HepG2 (cell line): ENCODE data around the gene BID. TPM values are rescaled to one million over a fixed set of nuclear protein-coding genes. Genes with fewer than 3 reads are reported as not detected.

Source experiments
- FOXA3 ChIP-seq: IDR thresholded peaks from 2 replicates; pipeline ENCODE4 v1.6.1; 2016; ENCODE audit warnings: missing genetic modification reagents, missing compliant biosample characterization
- GATAD2A ChIP-seq: IDR thresholded peaks from 2 replicates; pipeline ENCODE4 v1.6.1; 2016
- HES4 ChIP-seq: sonication (generic); formaldehyde crosslinking; IDR thresholded peaks from 2 replicates; pipeline ENCODE4 v1.9.0; 2021; ENCODE audit warnings: mild to moderate bottlenecking, missing genetic modification reagents, borderline replicate concordance
- IKZF4 ChIP-seq: sonication (generic); formaldehyde crosslinking; IDR thresholded peaks from 2 replicates; pipeline ENCODE4 v1.5.1; 2020; ENCODE audit warnings: borderline replicate concordance, mild to moderate bottlenecking, low read depth, missing genetic modification reagents; ENCODE audit errors: not compliant biosample characterization
- MED8 ChIP-seq: sonication (generic); formaldehyde crosslinking; IDR thresholded peaks from 2 replicates; pipeline ENCODE4 v1.8.1; 2023; ENCODE audit warnings: mild to moderate bottlenecking, missing genetic modification reagents; ENCODE audit not compliant: insufficient replicate concordance
- MEIS1 ChIP-seq: sonication (generic); formaldehyde crosslinking; IDR thresholded peaks from 2 replicates; pipeline ENCODE4 v1.9.0; 2021; ENCODE audit warnings: mild to moderate bottlenecking, missing genetic modification reagents, moderate library complexity, borderline replicate concordance
- MIER3 ChIP-seq: IDR thresholded peaks from 2 replicates; pipeline ENCODE4 v1.6.1; 2016; ENCODE audit warnings: missing compliant biosample characterization, borderline replicate concordance
- MXI1 ChIP-seq: IDR thresholded peaks from 3 replicates; pipeline ENCODE4 v1.6.1; 2012; ENCODE audit warnings: low read depth, low read length, inconsistent platforms, borderline replicate concordance
- NR1H2 ChIP-seq: sonication (generic); formaldehyde crosslinking; IDR thresholded peaks from 2 replicates; pipeline ENCODE4 v1.8.1; 2022; ENCODE audit warnings: low read depth, missing genetic modification reagents, borderline replicate concordance
- RFX5 ChIP-seq: IDR thresholded peaks from 2 replicates; pipeline ENCODE4 v1.6.1; 2011; ENCODE audit warnings: low read depth, low read length, improper control_type of control experiment
- SETDB1 ChIP-seq: sonication (generic); formaldehyde crosslinking; IDR thresholded peaks from 2 replicates; pipeline ENCODE4 v1.5.1; 2020; ENCODE audit warnings: missing genetic modification reagents, mild to moderate bottlenecking, borderline replicate concordance
- STAT5B ChIP-seq: sonication (generic); formaldehyde crosslinking; IDR thresholded peaks from 2 replicates; pipeline ENCODE4 v1.4.0; 2020; ENCODE audit warnings: missing genetic modification reagents
- TEAD3 ChIP-seq: optimal IDR thresholded peaks from 2 replicates; pipeline ENCODE3; 2016; ENCODE audit warnings: borderline replicate concordance
- ZFP36L1 ChIP-seq: sonication (generic); formaldehyde crosslinking; IDR thresholded peaks from 2 replicates; pipeline ENCODE4 v1.8.0; 2022; ENCODE audit warnings: mild to moderate bottlenecking, missing genetic modification reagents, moderate library complexity
- ZFP90 ChIP-seq: sonication (generic); formaldehyde crosslinking; IDR thresholded peaks from 2 replicates; pipeline ENCODE4 v1.8.0; 2022; ENCODE audit warnings: missing genetic modification reagents, mild to moderate bottlenecking, inconsistent platforms, borderline replicate concordance
- ZKSCAN8 ChIP-seq: IDR thresholded peaks from 2 replicates; pipeline ENCODE4 v1.6.1; 2016; ENCODE audit warnings: borderline replicate concordance, missing genetic modification reagents, missing compliant biosample characterization
- ZNF263 ChIP-seq: sonication (generic); formaldehyde crosslinking; IDR thresholded peaks from 2 replicates; pipeline ENCODE4 v1.4.0; 2020; ENCODE audit warnings: missing genetic modification reagents
- ZNF382 ChIP-seq: sonication (generic); formaldehyde crosslinking; IDR thresholded peaks from 2 replicates; pipeline ENCODE4 v1.5.0; 2020; ENCODE audit warnings: missing genetic modification reagents, mild to moderate bottlenecking, borderline replicate concordance
- ZNF431 ChIP-seq: sonication (generic); formaldehyde crosslinking; IDR thresholded peaks from 2 replicates; pipeline ENCODE4 v1.9.0; 2022; ENCODE audit warnings: missing genetic modification reagents, low read depth, mild to moderate bottlenecking, borderline replicate concordance
- ZNF556 ChIP-seq: sonication (generic); formaldehyde crosslinking; IDR thresholded peaks from 2 replicates; pipeline ENCODE4 v1.4.0; 2020; ENCODE audit warnings: mild to moderate bottlenecking, missing genetic modification reagents, borderline replicate concordance
- ZNF749 ChIP-seq: sonication (generic); formaldehyde crosslinking; IDR thresholded peaks from 2 replicates; pipeline ENCODE4 v1.8.0; 2022; ENCODE audit warnings: mild to moderate bottlenecking, missing genetic modification reagents, moderate library complexity, borderline replicate concordance
- ZSCAN12 ChIP-seq: sonication (generic); formaldehyde crosslinking; IDR thresholded peaks from 2 replicates; pipeline ENCODE4 v1.9.0; 2021; ENCODE audit warnings: mild to moderate bottlenecking, missing genetic modification reagents
- polyA plus RNA-seq, 8 experiments: library from polyadenylated mRNA; depleted of rRNA in 3 of 8; stranded (reverse) in 7 of 8; unstranded in 1 of 8; fragments of >200 nt; fragmentation: Illumina TruSeq in 4 of 8; extraction: Trizol in 4 of 8; gene quantifications; 2 replicates each; pipeline versions ENCODE4 v1.2.1 to v1.2.3, GENCODE V29; 2011 to 2016; ENCODE audit warnings: low read depth in 4 of 8, missing spikeins in 1 of 8, mixed read lengths in 1 of 8; ENCODE audit not compliant: insufficient read depth in 1 of 8
- total RNA-seq, 5 experiments: library from RNA; depleted of rRNA; stranded (reverse); fragments of >200 nt; fragmentation: Illumina TruSeq; extraction: Trizol; gene quantifications; 2 replicates each; pipeline ENCODE4 v1.2.3, GENCODE V29; 2016; ENCODE audit warnings: low read depth in 1 of 5
- TF ChIP-seq, protein P1 (sequence below): sonication (generic); formaldehyde crosslinking; IDR thresholded peaks from 2 replicates; pipeline ENCODE4 v1.5.0; 2020; ENCODE audit warnings: mild to moderate bottlenecking, missing genetic modification reagents, borderline replicate concordance
- TF ChIP-seq, protein P2 (sequence below): sonication (generic); formaldehyde crosslinking; IDR thresholded peaks from 2 replicates; pipeline ENCODE4 v1.4.0; 2020; ENCODE audit warnings: missing genetic modification reagents, borderline replicate concordance
- TF ChIP-seq, protein P3 (sequence below): sonication (generic); formaldehyde crosslinking; IDR thresholded peaks from 2 replicates; pipeline ENCODE4 v1.8.0; 2022; ENCODE audit warnings: mild to moderate bottlenecking, missing genetic modification reagents, moderate library complexity

BID gene
- total and polyA plus RNA-seq, 2 of the 13 experiments (the other 11 are each of a cell fraction or from before 2014, with no cell fraction given): 35.3 to 51.7 TPM

DNA sequence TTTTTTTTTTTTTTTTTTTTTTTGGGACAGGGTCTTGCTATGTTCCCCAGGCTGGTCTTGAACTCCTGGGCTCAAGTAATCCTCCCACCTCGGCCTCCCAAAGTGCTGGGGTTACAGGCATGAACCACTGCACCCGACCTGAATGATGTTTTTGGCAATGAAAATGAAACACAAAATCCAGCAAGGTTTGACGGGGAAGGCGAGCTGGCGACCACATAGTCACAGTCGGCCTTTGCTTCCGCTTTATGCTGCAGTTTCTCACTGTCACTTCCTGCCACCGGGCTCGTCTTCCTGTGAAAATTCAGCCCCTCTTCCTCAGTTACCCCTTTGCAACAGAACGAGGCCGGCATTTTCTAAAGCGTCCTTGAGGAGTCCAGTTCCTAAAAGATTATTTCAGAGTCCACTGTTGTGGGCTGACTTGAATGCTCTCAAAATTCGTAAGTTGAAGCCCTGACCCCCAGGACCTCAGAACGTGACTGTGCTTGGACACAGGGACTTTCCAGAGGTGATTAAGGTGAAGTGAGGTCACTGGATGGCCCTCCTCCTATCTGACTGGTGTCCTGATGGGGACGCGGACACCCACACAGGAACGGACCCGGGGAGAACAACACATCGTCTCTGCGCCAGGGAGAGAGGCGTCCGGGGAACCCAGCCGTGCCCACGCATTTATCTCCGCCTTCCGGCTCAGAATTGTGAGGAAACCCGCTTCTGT lies 2.9 kb upstream of the BID start (continued):
- no peak for TF ChIP-seq ZSCAN12 (CRISPR knock-in tag)
- TF ChIP-seq ZKSCAN8 (CRISPR knock-in tag): no peak
- TF ChIP-seq ZNF382: no peak
- no peak for TF ChIP-seq MXI1
- no peak; the same call in 1 of the 2 replicates for TF ChIP-seq NR1H2 (CRISPR knock-in tag)
- no peak for TF ChIP-seq ZNF263 (CRISPR knock-in tag)
- TF ChIP-seq, protein P1, sequence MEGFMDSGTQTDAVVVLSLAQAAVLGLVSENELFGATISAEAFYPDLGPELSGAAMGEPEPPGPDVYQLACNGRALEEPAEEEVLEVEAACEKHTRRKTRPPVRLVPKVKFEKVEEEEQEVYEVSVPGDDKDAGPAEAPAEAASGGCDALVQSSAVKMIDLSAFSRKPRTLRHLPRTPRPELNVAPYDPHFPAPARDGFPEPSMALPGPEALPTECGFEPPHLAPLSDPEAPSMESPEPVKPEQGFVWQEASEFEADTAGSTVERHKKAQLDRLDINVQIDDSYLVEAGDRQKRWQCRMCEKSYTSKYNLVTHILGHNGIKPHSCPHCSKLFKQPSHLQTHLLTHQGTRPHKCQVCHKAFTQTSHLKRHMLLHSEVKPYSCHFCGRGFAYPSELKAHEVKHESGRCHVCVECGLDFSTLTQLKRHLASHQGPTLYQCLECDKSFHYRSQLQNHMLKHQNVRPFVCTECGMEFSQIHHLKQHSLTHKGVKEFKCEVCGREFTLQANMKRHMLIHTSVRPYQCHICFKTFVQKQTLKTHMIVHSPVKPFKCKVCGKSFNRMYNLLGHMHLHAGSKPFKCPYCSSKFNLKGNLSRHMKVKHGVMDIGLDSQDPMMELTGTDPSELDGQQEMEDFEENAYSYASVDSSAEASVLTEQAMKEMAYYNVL: no peak
- TF ChIP-seq SETDB1 (CRISPR knock-in tag): no peak
- TF ChIP-seq ZNF749: no peak
- no peak for TF ChIP-seq IKZF4 (CRISPR knock-in tag)
- no peak for TF ChIP-seq ZNF431 (CRISPR knock-in tag)
- no peak for TF ChIP-seq ZFP36L1
- TF ChIP-seq, protein P2, sequence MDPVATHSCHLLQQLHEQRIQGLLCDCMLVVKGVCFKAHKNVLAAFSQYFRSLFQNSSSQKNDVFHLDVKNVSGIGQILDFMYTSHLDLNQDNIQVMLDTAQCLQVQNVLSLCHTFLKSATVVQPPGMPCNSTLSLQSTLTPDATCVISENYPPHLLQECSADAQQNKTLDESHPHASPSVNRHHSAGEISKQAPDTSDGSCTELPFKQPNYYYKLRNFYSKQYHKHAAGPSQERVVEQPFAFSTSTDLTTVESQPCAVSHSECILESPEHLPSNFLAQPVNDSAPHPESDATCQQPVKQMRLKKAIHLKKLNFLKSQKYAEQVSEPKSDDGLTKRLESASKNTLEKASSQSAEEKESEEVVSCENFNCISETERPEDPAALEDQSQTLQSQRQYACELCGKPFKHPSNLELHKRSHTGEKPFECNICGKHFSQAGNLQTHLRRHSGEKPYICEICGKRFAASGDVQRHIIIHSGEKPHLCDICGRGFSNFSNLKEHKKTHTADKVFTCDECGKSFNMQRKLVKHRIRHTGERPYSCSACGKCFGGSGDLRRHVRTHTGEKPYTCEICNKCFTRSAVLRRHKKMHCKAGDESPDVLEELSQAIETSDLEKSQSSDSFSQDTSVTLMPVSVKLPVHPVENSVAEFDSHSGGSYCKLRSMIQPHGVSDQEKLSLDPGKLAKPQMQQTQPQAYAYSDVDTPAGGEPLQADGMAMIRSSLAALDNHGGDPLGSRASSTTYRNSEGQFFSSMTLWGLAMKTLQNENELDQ: no peak
- 0 out of 2 replicates have a peak, but pooled peaks have one; percentile 23 for TF ChIP-seq HES4 (CRISPR knock-in tag)
- TF ChIP-seq MEIS1 (CRISPR knock-in tag): no peak
- peak; percentile 18; the same call in 1 of the 2 replicates for TF ChIP-seq FOXA3 (CRISPR knock-in tag)
- TF ChIP-seq MIER3 (CRISPR knock-in tag): no peak
- TF ChIP-seq GATAD2A: peak; percentile 67
- TF ChIP-seq MED8: no peak
- no peak for TF ChIP-seq STAT5B
- TF ChIP-seq ZFP90: no peak
- TF ChIP-seq, protein P3, sequence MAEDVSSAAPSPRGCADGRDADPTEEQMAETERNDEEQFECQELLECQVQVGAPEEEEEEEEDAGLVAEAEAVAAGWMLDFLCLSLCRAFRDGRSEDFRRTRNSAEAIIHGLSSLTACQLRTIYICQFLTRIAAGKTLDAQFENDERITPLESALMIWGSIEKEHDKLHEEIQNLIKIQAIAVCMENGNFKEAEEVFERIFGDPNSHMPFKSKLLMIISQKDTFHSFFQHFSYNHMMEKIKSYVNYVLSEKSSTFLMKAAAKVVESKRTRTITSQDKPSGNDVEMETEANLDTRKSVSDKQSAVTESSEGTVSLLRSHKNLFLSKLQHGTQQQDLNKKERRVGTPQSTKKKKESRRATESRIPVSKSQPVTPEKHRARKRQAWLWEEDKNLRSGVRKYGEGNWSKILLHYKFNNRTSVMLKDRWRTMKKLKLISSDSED (CRISPR knock-in tag): no peak
- 0 out of 2 replicates have a peak, but pooled peaks have one; percentile 32 for TF ChIP-seq ZNF556
- no peak for TF ChIP-seq RFX5
- TF ChIP-seq TEAD3 (CRISPR knock-in tag): no peak
